Uterus (tissue), 4 donors: Measurements from ENCODE around the gene HNRNPA1. TPM values are rescaled to one million over a fixed set of nuclear protein-coding genes. Genes with fewer than 3 reads are reported as not detected.
A peak's percentile ranks its signal among the peaks of the same experiment; 100 is the strongest.

ENCODE experiments used
- DNase-seq, 2 donors: peaks; one replicate each; pipeline ENCODE4 v3.0.0-alpha.2; 2019 to 2020
- H3K27ac ChIP-seq, 2 donors: fragments of 200-600 bp; sonication (generic); 1 replicate in 1 of 2; 2 replicates in 1 of 2; pipeline ENCODE4 v1.5.1; 2016 to 2018
- H3K27me3 ChIP-seq, 2 donors: fragments of 200-600 bp; sonication (generic); one replicate each; pipeline ENCODE4 v1.5.1; 2018 to 2019; ENCODE audit warnings: control low read depth in 1 of 2
- H3K36me3 ChIP-seq, 2 donors: fragments of 200-600 bp; sonication (generic); one replicate each; pipeline ENCODE4 v1.5.1; 2019; ENCODE audit warnings: control low read depth in 1 of 2
- H3K4me1 ChIP-seq, 2 donors: fragments of 200-600 bp; sonication (generic); one replicate each; pipeline ENCODE4 v1.5.1; 2018 to 2019; ENCODE audit warnings: control low read depth in 1 of 2
- H3K4me3 ChIP-seq, 2 donors: fragments of 200-600 bp; sonication (generic); 1 replicate in 1 of 2; 2 replicates in 1 of 2; pipeline ENCODE4 v1.5.1; 2018 to 2019; ENCODE audit warnings: mild to moderate bottlenecking in 1 of 2
- H3K9me3 ChIP-seq, 2 donors: fragments of 200-600 bp; sonication (generic); one replicate each; pipeline ENCODE4 v1.5.1; 2019; ENCODE audit warnings: control low read depth in 1 of 2
- POLR2A ChIP-seq, 2 donors: fragments of 450-650 bp; IDR thresholded peaks; one replicate each; pipeline ENCODE4 v1.6.1; 2016; ENCODE audit warnings: antibody characterized with exemption in 2 of 2, mild to moderate bottlenecking in 1 of 2, moderate library complexity in 1 of 2
- intact Hi-C: fragments of 100-400 bp; cut with DNase I; formaldehyde crosslinking; loops from one replicate; pipeline ENCODE4 v1.15.1; 2023; ENCODE audit warnings: low total_unique reads
- total RNA-seq, 4 donors: library from RNA; depleted of rRNA in 3 of 4; stranded (reverse); fragments of >200 nt in 3 of 4; gene quantifications; one replicate each; pipeline versions ENCODE4 v1.1.0 to v1.2.4, GENCODE V29; 2014 to 2023
- TF ChIP-seq, protein P1 (sequence below), 4 experiments: fragments of 200-600 bp in 2 of 4; fragments of 450-650 bp in 2 of 4; sonication (generic) in 2 of 4; IDR thresholded peaks; one replicate each; pipeline ENCODE4 v1.5.1; 2016 to 2019; ENCODE audit warnings: antibody characterized with exemption in 4 of 4, mild to moderate bottlenecking in 2 of 4, moderate library complexity in 1 of 4
- donor health status: DM: yes; HTN: yes; CAD: no.

The HNRNPA1 gene
- total RNA-seq, 4 donors from 2014 or later = 245 to 1,238 (median 796) TPM

- DNase-seq = no peak
- H3K36me3 ChIP-seq = no peaks in the 10 kb centered on the region
- TF ChIP-seq, protein P1, sequence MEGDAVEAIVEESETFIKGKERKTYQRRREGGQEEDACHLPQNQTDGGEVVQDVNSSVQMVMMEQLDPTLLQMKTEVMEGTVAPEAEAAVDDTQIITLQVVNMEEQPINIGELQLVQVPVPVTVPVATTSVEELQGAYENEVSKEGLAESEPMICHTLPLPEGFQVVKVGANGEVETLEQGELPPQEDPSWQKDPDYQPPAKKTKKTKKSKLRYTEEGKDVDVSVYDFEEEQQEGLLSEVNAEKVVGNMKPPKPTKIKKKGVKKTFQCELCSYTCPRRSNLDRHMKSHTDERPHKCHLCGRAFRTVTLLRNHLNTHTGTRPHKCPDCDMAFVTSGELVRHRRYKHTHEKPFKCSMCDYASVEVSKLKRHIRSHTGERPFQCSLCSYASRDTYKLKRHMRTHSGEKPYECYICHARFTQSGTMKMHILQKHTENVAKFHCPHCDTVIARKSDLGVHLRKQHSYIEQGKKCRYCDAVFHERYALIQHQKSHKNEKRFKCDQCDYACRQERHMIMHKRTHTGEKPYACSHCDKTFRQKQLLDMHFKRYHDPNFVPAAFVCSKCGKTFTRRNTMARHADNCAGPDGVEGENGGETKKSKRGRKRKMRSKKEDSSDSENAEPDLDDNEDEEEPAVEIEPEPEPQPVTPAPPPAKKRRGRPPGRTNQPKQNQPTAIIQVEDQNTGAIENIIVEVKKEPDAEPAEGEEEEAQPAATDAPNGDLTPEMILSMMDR (IDR thresholded peaks at IDR 0.05) = no peak
- TF ChIP-seq POLR2A (IDR thresholded peaks at IDR 0.05) = no peak
- intact Hi-C loops = no loop called here
- H3K4me1 ChIP-seq = no peaks in the 10 kb centered on the region
- no peaks in the 10 kb centered on the region for H3K9me3 ChIP-seq
- no peaks in the 10 kb centered on the region for H3K27me3 ChIP-seq
- no peak overlapping the region for H3K4me3 ChIP-seq
- no peak overlapping the region for H3K27ac ChIP-seq
Observed at GRCh38 chr12:54253240-54253639, 27.3 kb upstream of the HNRNPA1 start.

DNA sequence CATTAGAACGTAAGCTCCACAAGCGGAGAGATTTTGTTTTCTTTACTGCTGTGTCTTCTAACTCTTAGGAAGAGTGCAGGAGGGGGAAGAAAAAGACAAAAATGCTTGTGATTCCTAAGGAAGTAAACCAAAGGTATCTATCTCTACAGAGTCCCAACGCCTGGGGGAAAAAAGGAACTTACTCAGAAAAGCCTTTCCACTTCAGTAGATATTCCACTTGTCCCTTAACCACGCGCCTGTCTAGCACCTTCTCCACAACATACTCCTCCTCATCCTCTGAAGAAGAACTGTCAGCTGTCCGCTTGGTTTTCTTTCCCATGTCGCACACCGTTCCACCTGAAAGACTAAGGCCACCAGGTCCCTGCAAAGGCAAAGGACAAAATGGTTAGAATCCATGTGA lies 23.2 kb upstream of the HNRNPA1 start:
- Histone ChIP-seq H3K36me3 (no peaks in the 10 kb centered on the region), H3K9me3 (no peaks in the 10 kb centered on the region), H3K27me3 (no peaks in the 10 kb centered on the region), H3K27ac (no peak overlapping the region), H3K4me1 (peaks cover 0 to 5% of the 10 kb centered on the region in 2 donors), H3K4me3 (no peak overlapping the region)
- intact Hi-C loops = no loop called here
- no peak for DNase-seq
- TF ChIP-seq, protein P1 (IDR thresholded peaks at IDR 0.05) = no peak
- TF ChIP-seq POLR2A (IDR thresholded peaks at IDR 0.05) = no peak

DNA sequence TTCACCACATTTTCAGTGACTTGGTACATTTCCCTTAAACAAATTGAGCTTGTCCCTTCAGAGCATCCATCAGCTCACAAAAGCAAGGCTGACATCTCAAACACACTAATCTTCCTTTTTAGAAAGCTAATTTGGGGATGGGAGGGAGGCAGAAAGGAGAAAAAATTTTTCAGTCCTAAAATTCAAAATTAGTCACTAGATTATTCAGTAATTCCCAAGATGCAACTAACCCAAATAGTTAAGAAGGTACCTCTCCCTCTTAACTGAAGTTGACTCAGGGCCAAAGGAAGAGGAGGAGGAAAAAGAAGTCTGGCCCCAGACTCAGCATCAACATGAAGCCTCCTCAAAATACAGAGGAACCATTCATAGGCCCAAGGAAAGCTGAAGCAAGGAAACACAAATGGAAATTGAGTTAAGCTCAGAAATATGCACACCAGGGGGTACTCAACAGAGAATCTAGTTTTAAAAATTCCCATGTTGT lies 22.3 kb upstream of the HNRNPA1 start:
- no peaks in the 10 kb centered on the region for H3K9me3 ChIP-seq
- no peaks in the 10 kb centered on the region for H3K36me3 ChIP-seq
- no peak for DNase-seq
- peaks cover 0 to 8% of the 10 kb centered on the region in 2 donors for H3K4me1 ChIP-seq
- intact Hi-C loops = no loop called here
- H3K4me3 ChIP-seq = no peak overlapping the region
- H3K27me3 ChIP-seq = no peaks in the 10 kb centered on the region
- TF ChIP-seq, protein P1 (IDR thresholded peaks at IDR 0.05) = no peak
- TF ChIP-seq POLR2A (IDR thresholded peaks at IDR 0.05) = no peak
- peak overlapping the region; percentile 32 to 67 for H3K27ac ChIP-seq

DNA sequence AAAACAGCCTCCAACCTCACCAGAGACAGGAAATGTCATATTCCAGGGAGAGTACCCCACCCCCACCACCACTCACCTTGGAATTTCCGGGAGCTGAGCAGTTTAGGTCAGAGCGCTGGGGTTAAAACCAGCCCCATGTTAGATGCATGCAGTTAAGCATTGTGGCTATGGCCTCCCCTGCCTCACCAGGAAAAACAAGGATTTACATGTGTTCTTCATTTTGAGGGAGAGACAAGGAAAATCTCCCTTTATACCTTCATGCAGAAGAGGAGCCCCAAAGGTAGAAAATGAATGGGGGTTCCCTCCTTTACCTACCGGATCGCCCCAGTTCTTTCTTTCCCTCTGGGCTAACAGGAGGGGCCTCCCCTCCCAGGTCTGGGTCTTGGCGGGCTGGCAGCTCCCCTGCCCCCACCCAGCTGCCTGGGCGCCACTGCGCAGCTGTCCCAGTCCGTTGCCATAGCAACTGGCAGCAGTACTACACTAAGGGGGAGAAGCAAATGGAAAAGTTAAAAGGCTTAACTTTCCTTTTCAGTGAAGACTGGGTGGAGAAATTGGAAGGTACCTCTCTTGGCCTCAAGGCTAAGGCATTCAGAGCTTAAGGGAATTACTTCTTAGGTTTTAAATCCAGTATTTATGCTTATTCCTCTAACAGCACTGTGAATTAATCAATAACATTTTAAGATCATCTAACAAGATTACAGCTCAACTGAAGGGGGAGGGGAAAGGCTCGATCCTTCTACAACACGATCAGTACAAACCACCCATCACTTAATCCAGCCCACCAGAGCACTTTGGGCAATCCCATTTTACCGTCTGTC lies 21.1 kb upstream of the HNRNPA1 start:
- Histone ChIP-seq H3K4me3 (peak overlapping the region in 1 of 2 donors; percentile 23), H3K27ac (peak overlapping the region; percentile 32 to 67), H3K4me1 (peaks cover 0 to 8% of the 10 kb centered on the region in 2 donors), H3K36me3 (no peaks in the 10 kb centered on the region), H3K9me3 (no peaks in the 10 kb centered on the region), H3K27me3 (no peaks in the 10 kb centered on the region)
- peak; percentile 61 to 76 for DNase-seq
- intact Hi-C loops = no loop called here
- TF ChIP-seq POLR2A (IDR thresholded peaks at IDR 0.05) = no peak
- TF ChIP-seq, protein P1 (IDR thresholded peaks at IDR 0.05) = no peak

- intact Hi-C loops = no loop called here
- Histone ChIP-seq H3K36me3 (no peaks in the 10 kb centered on the region), H3K27me3 (no peaks in the 10 kb centered on the region), H3K4me3 (no peak overlapping the region), H3K9me3 (no peaks in the 10 kb centered on the region), H3K27ac (peak overlapping the region; percentile 13 to 33), H3K4me1 (peaks cover 0 to 8% of the 10 kb centered on the region in 2 donors)
- TF ChIP-seq, protein P1 (IDR thresholded peaks at IDR 0.05) = no peak
- no peak for TF ChIP-seq POLR2A (IDR thresholded peaks at IDR 0.05)
- DNase-seq = no peak
Observed at GRCh38 chr12:54261815-54262402, 18.6 kb upstream of the HNRNPA1 start.
